ENCODE data around the gene TOMM34.

TOMM34 gene

GRCh38 chr20:44960103-44960852 is at the start of gene TOMM34:
TOMM34 (minus strand) TSS chr20:44960397; CDS start chr20:44960333, 64 bp downstream.
- peaks cover 24% of the 10 kb centered on the region for H3K36me3 Mint-ChIP-seq (ENCODE audit: low read depth)
- peak within 1 kb of the TSS; percentile 93 for H3K27ac Mint-ChIP-seq
- TF ChIP-seq CTCF (IDR thresholded peaks at IDR 0.05): no peak
- H3K9me3 Mint-ChIP-seq: peaks cover 3% of the 10 kb centered on the region
- peaks cover 62% of the 10 kb centered on the region for H3K4me1 Mint-ChIP-seq
- H3K4me3 Mint-ChIP-seq: peak within 1 kb of the TSS; percentile 96
- no peaks in the 10 kb centered on the region for H3K27me3 Mint-ChIP-seq (ENCODE audit: low read depth, poor library complexity)
- peak; percentile 97 for DNase-seq

GRCh38 chr20:45008521-45009049 is 48.4 kb upstream of the TOMM34 start:
- H3K4me3 Mint-ChIP-seq: no peak overlapping the region
- no peak for DNase-seq
- peak overlapping the region; percentile 57 for H3K27ac Mint-ChIP-seq
- peaks cover 54% of the 10 kb centered on the region for H3K36me3 Mint-ChIP-seq (ENCODE audit: low read depth)
- H3K27me3 Mint-ChIP-seq (ENCODE audit: low read depth, poor library complexity): no peaks in the 10 kb centered on the region
- no peaks in the 10 kb centered on the region for H3K9me3 Mint-ChIP-seq
- no peak for TF ChIP-seq CTCF (IDR thresholded peaks at IDR 0.05)
- H3K4me1 Mint-ChIP-seq: no peaks in the 10 kb centered on the region

GRCh38 chr20:44997668-44998067 is 37.5 kb upstream of the TOMM34 start:
- Mint-ChIP-seq H3K4me3 (no peak overlapping the region), H3K36me3 (ENCODE audit: low read depth) (peaks cover 36% of the 10 kb centered on the region), H3K27ac (no peak overlapping the region), H3K27me3 (ENCODE audit: low read depth, poor library complexity) (no peaks in the 10 kb centered on the region), H3K4me1 (no peaks in the 10 kb centered on the region), H3K9me3 (no peaks in the 10 kb centered on the region)
- DNase-seq: no peak
- no peak for TF ChIP-seq CTCF (IDR thresholded peaks at IDR 0.05)

GRCh38 chr20:44997171-44997570 is 37.0 kb upstream of the TOMM34 start:
- Mint-ChIP-seq H3K4me1 (no peaks in the 10 kb centered on the region), H3K4me3 (no peak overlapping the region), H3K27me3 (ENCODE audit: low read depth, poor library complexity) (no peaks in the 10 kb centered on the region), H3K9me3 (no peaks in the 10 kb centered on the region), H3K36me3 (ENCODE audit: low read depth) (peaks cover 36% of the 10 kb centered on the region), H3K27ac (peak overlapping the region; percentile 62)
- no peak for DNase-seq
- TF ChIP-seq CTCF (IDR thresholded peaks at IDR 0.05): no peak

GRCh38 chr20:44993343-44993742 is 33.1 kb upstream of the TOMM34 start:
- no peak for TF ChIP-seq CTCF (IDR thresholded peaks at IDR 0.05)
- Mint-ChIP-seq H3K36me3 (ENCODE audit: low read depth) (peaks cover 41% of the 10 kb centered on the region), H3K4me3 (no peak overlapping the region), H3K27ac (no peak overlapping the region), H3K27me3 (ENCODE audit: low read depth, poor library complexity) (no peaks in the 10 kb centered on the region), H3K9me3 (no peaks in the 10 kb centered on the region), H3K4me1 (no peaks in the 10 kb centered on the region)
- DNase-seq: no peak

- Mint-ChIP-seq H3K27me3 (ENCODE audit: low read depth, poor library complexity) (no peaks in the 10 kb centered on the region), H3K4me3 (no peak overlapping the region), H3K27ac (no peak overlapping the region), H3K4me1 (no peaks in the 10 kb centered on the region), H3K9me3 (no peaks in the 10 kb centered on the region), H3K36me3 (ENCODE audit: low read depth) (peaks cover 37% of the 10 kb centered on the region)
- no peak for DNase-seq
- no peak for TF ChIP-seq CTCF (IDR thresholded peaks at IDR 0.05)
These were observed 30.8 kb upstream of the TOMM34 start for GRCh38 chr20:44990957-44991356.

All from nephron progenitor cell (in vitro differentiated cells).